UCSD-AML1 (cell line): ENCODE data around the gene RNFT2.

ENCODE experiments used
- DNase-seq: peaks from one replicate; lab custom pipeline; 2025; ENCODE audit not compliant: unreplicated experiment; lab: John Stamatoyannopoulos, UW

Gene RNFT2

DNA sequence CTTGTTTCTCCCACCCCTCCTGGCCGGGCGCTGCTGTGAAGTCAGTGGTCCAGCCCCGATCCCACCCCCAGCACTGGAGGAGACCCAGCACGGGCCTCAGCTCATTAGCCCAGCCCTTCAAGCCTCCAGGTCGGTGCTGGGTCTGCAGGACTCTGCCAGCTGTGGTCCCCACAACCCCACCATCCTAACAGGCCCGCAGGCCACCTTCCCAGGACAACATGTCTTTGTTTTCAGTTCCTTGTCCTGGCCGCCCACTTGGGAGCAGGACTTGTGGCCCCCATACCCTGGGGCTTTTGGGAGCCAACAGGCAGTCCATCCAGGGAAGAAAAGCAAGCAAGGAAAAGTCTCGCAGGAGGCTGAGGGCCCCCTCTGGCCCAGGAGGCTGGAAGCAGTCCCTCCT lies 83.2 kb downstream of the RNFT2 start:
- no peak for DNase-seq

GRCh38 chr12:116827432-116827831 lies 89.3 kb downstream of the RNFT2 start:
- DNase-seq: no peak

GRCh38 chr12:116832353-116832752 lies 94.2 kb downstream of the RNFT2 start:
- no peak for DNase-seq

- DNase-seq: no peak
Observed at GRCh38 chr12:116833474-116833873, 95.4 kb downstream of the RNFT2 start.

- no peak for DNase-seq
Observed at GRCh38 chr12:116835484-116835883, 97.4 kb downstream of the RNFT2 start.

GRCh38 chr12:116837097-116837496 lies 99.0 kb downstream of the RNFT2 start:
- DNase-seq: no peak

DNA sequence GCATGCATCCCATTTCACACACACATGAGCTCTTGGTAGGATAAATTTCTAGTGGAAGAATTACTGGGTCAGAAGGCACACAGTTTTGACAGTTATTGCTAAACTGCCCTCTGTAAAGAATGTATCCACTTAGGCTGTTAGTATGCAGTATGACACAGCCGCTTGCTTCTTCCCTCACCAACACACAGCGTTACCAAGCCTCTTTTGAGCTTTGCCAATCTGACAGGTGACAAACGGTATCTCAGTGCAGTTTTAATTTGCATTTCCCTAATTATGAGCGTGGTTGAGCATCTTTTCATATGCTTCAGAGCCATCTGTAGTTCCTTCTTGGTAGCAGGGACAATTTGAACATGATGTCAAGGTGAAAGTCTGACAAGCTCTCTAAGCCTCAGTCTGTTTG lies 100.2 kb downstream of the RNFT2 start:
- DNase-seq: no peak

- no peak for DNase-seq
Observed at GRCh38 chr12:116839287-116839830, 101.2 kb downstream of the RNFT2 start.

DNA sequence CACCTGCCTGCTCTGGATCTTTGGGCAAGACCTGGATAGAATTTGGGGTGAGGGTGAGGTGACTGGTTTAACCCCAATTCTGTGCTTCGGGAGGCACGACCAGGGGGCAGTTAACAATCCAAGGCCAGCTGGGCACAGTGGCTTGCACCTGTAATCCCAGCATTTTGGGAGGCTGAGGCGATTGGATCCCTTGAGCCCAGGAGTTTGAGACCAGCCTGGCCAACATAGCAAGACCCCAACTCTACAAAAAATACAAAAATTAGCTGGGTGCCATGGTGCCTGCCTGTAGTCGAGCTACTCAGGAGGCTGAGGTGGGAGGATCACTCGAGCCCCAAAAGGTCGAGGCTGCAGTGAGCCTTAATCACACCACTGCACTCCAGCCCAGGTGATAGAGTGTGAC lies 105.0 kb downstream of the RNFT2 start:
- DNase-seq: no peak

DNA sequence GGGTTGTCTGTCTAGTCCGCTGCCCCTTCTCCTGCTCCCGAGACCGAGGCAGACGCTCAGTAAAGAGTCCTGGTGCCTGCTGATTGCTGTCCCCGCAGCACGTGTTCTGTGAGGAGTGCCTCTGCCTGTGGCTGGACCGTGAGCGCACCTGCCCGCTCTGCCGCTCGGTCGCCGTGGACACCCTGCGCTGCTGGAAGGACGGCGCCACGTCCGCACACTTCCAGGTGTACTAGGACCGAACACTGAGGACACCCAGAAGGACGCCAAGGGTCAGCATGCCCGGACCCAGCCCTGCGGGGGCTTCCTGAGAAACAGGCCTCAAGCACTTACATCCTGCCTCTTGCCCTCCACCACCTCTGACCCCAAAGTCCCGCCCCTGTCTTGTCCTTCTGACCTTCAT lies 111.1 kb downstream of the RNFT2 start:
- no peak for DNase-seq

DNA sequence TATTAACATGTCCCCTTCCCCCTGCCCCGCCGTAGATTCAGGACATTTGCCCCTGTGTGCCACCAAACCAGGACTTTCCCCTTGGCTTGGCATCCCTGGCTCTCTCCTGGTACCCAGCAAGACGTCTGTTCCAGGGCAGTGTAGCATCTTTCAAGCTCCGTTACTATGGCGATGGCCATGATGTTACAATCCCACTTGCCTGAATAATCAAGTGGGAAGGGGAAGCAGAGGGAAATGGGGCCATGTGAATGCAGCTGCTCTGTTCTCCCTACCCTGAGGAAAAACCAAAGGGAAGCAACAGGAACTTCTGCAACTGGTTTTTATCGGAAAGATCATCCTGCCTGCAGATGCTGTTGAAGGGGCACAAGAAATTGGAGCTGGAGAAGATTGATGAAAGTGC lies 114.2 kb downstream of the RNFT2 start:
- DNase-seq: no peak

DNA sequence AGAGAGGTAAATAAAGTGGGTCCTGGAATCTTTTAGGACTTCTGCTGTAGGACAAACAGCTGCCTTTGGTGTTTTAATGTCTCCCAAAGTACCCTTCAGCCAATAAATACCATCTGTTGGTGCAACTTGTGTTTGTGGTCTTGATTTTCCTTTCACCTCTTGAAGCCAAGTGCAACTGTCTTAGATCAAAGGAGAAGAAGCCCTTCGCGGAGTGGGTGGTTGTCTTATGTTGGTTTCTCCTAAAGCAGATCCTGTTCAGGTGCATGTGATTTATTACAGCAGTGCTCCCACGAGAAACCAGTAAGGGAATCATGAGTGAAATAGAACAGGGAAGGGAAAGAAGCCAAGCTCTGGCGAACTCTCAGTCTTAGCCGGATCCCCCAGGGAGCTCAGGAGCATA lies 115.4 kb downstream of the RNFT2 start:
- DNase-seq: no peak

DNA sequence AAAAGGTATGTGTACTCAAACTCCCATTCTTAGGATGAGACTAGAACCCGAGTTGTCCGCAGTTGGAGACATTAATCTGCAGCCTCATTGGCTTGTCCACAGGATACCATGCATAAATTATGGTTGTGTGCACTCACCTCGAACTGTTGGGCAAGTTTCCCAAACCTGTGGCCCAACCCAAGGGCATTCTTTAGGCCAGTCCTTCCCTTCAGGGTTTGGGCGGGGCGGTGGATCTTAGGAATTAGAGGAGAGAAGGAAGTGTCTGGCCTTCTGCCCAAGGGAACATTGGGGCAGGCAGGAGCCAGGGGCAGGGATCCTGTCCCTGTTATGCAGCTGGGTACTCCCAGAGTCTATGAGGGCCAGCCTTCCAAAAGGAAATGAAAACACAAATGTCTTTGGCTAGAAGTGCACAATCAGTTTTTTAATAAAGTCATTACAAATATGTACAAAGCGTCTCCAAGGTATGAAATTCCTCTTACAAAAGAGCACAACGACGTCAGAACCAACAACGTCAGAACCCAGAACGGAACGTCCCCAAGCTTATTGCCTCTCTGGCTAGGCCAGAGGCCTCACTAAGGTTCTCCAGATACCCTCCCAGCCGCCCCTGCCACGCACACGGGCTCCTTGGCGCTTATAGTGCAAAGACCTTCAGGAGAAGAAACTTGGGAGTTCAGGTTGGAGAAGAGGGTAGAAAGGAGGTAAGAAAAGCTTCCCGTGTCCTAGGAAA lies 117.8 kb downstream of the RNFT2 start:
- DNase-seq: no peak

DNA sequence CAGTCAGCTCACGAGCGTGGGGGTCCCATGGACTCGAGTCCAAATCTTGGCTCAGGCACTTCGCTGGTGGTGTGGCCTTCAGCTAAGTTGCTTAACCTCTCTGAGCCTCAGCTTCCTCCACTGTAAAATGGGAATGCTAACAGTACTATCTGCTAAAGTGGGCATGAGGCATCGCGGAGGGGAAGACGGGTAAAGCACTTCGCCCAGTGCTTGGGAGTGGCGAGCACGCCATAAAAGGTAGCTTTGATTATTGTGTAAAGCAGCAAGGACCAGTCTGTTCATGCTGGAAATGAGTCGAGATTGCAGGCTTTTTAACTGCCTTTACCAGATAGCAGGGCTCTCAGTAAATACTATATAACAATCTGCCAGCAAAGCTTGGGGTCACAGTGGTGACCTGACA lies 118.6 kb downstream of the RNFT2 start:
- no peak for DNase-seq

DNA sequence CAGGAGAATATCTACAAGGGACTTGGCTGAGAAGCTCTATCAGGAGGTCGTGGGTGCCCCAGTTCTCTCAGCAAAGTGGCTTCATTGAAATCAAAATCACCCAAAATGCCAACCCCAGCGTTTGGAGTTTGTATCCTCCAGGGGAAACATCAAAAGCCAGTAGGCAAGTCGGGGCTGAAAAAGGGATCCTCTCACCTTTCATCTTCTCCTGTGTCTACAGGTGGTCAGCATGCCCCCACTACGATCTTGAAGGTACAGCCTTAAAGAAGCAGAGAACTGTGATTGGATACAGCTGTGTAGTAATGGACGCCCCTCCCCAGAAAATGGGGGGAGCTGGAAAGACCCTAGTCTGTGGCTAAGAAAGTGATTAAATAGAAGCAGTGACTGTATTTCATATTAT lies 121.0 kb downstream of the RNFT2 start:
- no peak for DNase-seq

- no peak for DNase-seq
Observed at GRCh38 chr12:116860263-116860662, 122.1 kb downstream of the RNFT2 start.

DNA sequence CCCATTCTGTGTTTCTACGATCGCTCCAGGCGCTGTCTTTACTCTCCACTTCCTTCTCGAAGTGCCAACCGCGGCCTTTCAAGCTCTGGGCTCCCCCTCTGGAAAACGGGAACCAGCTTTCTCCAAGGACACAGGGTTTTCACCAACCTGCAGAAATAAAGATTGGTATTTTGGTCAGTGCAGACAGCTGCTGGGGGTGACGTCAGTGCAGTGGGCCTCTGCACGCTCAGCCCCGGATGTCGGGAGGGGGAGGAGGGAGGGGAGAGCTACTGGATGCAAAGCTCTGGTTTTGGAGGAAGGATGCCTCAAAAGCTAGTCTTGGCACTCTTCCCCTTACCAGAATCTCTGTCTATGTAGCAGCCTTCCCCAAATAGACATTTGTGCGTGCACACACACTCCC lies 123.2 kb downstream of the RNFT2 start:
- peak; percentile 48 for DNase-seq

DNA sequence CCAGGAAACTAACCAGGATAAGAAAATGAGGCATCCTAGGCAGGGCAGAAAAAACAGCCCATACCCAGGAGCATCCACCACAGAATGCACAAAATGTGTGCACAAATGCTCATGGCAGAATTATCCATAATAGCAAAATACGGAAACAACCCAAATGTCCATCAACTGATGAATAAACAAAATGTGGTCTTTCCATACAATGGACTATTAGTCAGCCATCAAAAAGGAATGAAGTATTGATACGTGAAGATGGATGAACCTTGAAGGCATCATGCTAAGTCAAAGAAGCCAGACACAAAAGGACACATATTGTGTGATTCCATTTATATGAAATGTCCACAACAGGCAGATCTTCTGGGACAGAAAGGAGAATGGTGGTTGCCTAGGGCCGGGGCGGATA lies 124.1 kb downstream of the RNFT2 start:
- DNase-seq: no peak

- DNase-seq: no peak
Observed at GRCh38 chr12:116863275-116863767, 125.2 kb downstream of the RNFT2 start.

- no peak for DNase-seq
Observed at GRCh38 chr12:116864371-116865160, 126.5 kb downstream of the RNFT2 start.

- no peak for DNase-seq
Observed at GRCh38 chr12:116867523-116867922, 129.4 kb downstream of the RNFT2 start.

- no peak for DNase-seq
Observed at GRCh38 chr12:116870306-116870705, 132.2 kb downstream of the RNFT2 start.
